ENCODE measurements around the gene NR1I3. TPM values are rescaled to one million over a fixed set of nuclear protein-coding genes. Genes with fewer than 3 reads are reported as not detected.

Gene NR1I3
- 0.21 TPM in 1 of 5 replicates, not detected in the others for total RNA-seq (2022; extraction: Qiagen RNA extraction; ENCODE audit: low read depth)

GRCh38 chr1:161238039-161238473, at the start of gene NR1I3:
NR1I3 (minus strand) TSS chr1:161238203; CDS start chr1:161236565, 1,638 bp downstream.

GRCh38 chr1:161258439-161259344, 20.7 kb upstream of the NR1I3 start, which contains the start of gene PCP4L1:
PCP4L1 (plus strand) TSS chr1:161258745; CDS start chr1:161258975, 230 bp downstream.

GRCh38 chr1:161225534-161226319, 12.3 kb downstream of the NR1I3 start, which contains the start of gene TOMM40L:
TOMM40L (plus strand) TSS chr1:161226060; CDS start chr1:161226490, 430 bp downstream.

GRCh38 chr1:161215076-161215475, 22.9 kb downstream of the NR1I3 start, which contains the start of gene FCER1G:
FCER1G (plus strand) TSS chr1:161215295; CDS start chr1:161215322, 27 bp downstream.

GRCh38 chr1:161201836-161202712, 35.9 kb downstream of the NR1I3 start, which contains the start of gene NDUFS2:
NDUFS2 (plus strand) TSS chr1:161202367; CDS start chr1:161202386, 19 bp downstream.

GRCh38 chr1:161198897-161199431, 39.0 kb downstream of the NR1I3 start, which contains the start of gene ADAMTS4:
ADAMTS4 (minus strand) TSS chr1:161199054; CDS start chr1:161198627, 427 bp downstream.

Other genes with a start within 250 kb of the NR1I3 start
- 45.4 to 56.7 TPM (median 50.6 TPM) in 5 replicates for gene F11R, start 217.1 kb downstream of the NR1I3 start, total RNA-seq (2022; extraction: Qiagen RNA extraction; ENCODE audit: low read depth)
- 0.21 to 0.46 TPM (median 0.24 TPM) in 3 of 5 replicates, not detected in the others for gene TSTD1, start 199.2 kb downstream of the NR1I3 start, total RNA-seq (2022; extraction: Qiagen RNA extraction; ENCODE audit: low read depth)
- gene USF1, start 192.2 kb downstream of the NR1I3 start, total RNA-seq (2022; extraction: Qiagen RNA extraction; ENCODE audit: low read depth) = 48.5 to 57.3 TPM (median 53.1 TPM) in 5 replicates
- 0.06 to 0.13 TPM (median 0.10 TPM) in 5 replicates for gene ARHGAP30, start 168.3 kb downstream of the NR1I3 start, total RNA-seq (2022; extraction: Qiagen RNA extraction; ENCODE audit: low read depth)
- 1.3 to 1.9 TPM (median 1.7 TPM) in 5 replicates for gene NECTIN4, start 148.6 kb downstream of the NR1I3 start, total RNA-seq (2022; extraction: Qiagen RNA extraction; ENCODE audit: low read depth)
- 1.6 to 1.7 TPM (median 1.7 TPM) in 5 replicates for gene KLHDC9, start 139.8 kb downstream of the NR1I3 start, total RNA-seq (2022; extraction: Qiagen RNA extraction; ENCODE audit: low read depth)
- gene PFDN2, start 120.2 kb downstream of the NR1I3 start, total RNA-seq (2022; extraction: Qiagen RNA extraction; ENCODE audit: low read depth) = 113 to 124 TPM (median 120 TPM) in 5 replicates
- 26.6 to 33.0 TPM (median 31.3 TPM) in 5 replicates for gene NIT1, start 120.1 kb downstream of the NR1I3 start, total RNA-seq (2022; extraction: Qiagen RNA extraction; ENCODE audit: low read depth)
- gene DEDD, start 105.5 kb downstream of the NR1I3 start, total RNA-seq (2022; extraction: Qiagen RNA extraction; ENCODE audit: low read depth) = 25.0 to 32.8 TPM (median 29.9 TPM) in 5 replicates
- 87.3 to 130 TPM (median 91.1 TPM) in 5 replicates for gene UFC1, start 84.2 kb downstream of the NR1I3 start, total RNA-seq (2022; extraction: Qiagen RNA extraction; ENCODE audit: low read depth)
- gene USP21, start 78.7 kb downstream of the NR1I3 start, total RNA-seq (2022; extraction: Qiagen RNA extraction; ENCODE audit: low read depth) = 15.4 to 27.5 TPM (median 23.2 TPM) in 5 replicates
- 11.6 to 17.2 TPM (median 15.2 TPM) in 5 replicates for gene PPOX, start 71.8 kb downstream of the NR1I3 start, total RNA-seq (2022; extraction: Qiagen RNA extraction; ENCODE audit: low read depth)
- gene B4GALT3, start 60.7 kb downstream of the NR1I3 start, total RNA-seq (2022; extraction: Qiagen RNA extraction; ENCODE audit: low read depth) = 26.9 to 33.2 TPM (median 29.5 TPM) in 5 replicates
- not detected in 5 replicates for gene ADAMTS4, start 39.1 kb downstream of the NR1I3 start, total RNA-seq (2022; extraction: Qiagen RNA extraction; ENCODE audit: low read depth)
- gene NDUFS2, start 35.8 kb downstream of the NR1I3 start, total RNA-seq (2022; extraction: Qiagen RNA extraction; ENCODE audit: low read depth) = 76.9 to 109 TPM (median 79.7 TPM) in 5 replicates
- 0.33 TPM in 1 of 5 replicates, not detected in the others for gene FCER1G, start 22.9 kb downstream of the NR1I3 start, total RNA-seq (2022; extraction: Qiagen RNA extraction; ENCODE audit: low read depth)
- gene APOA2, start 14.6 kb downstream of the NR1I3 start, total RNA-seq (2022; extraction: Qiagen RNA extraction; ENCODE audit: low read depth) = not detected in 5 replicates
- gene TOMM40L, start 12.1 kb downstream of the NR1I3 start, total RNA-seq (2022; extraction: Qiagen RNA extraction; ENCODE audit: low read depth) = 10.1 to 11.5 TPM (median 11.0 TPM) in 5 replicates
- 0.06 to 0.10 TPM (median 0.08 TPM) in 3 of 5 replicates, not detected in the others for gene PCP4L1, start 20.5 kb upstream of the NR1I3 start, total RNA-seq (2022; extraction: Qiagen RNA extraction; ENCODE audit: low read depth)
- gene MPZ, start 71.8 kb upstream of the NR1I3 start, total RNA-seq (2022; extraction: Qiagen RNA extraction; ENCODE audit: low read depth) = 0.20 to 0.36 TPM (median 0.26 TPM) in 4 of 5 replicates, not detected in the other
- 238 to 268 TPM (median 252 TPM) in 5 replicates for gene SDHC, start 76.2 kb upstream of the NR1I3 start, total RNA-seq (2022; extraction: Qiagen RNA extraction; ENCODE audit: low read depth)
- 0.17 TPM in 1 of 5 replicates, not detected in the others for gene CFAP126, start 129.7 kb upstream of the NR1I3 start, total RNA-seq (2022; extraction: Qiagen RNA extraction; ENCODE audit: low read depth)

Measured in A549 treated with DMSO at 1 μM for 4 hours (cell line).